Omental fat pad (tissue), 4 donors: ENCODE measurements around the gene SLC43A1. TPM values are rescaled to one million over a fixed set of nuclear protein-coding genes. Genes with fewer than 3 reads are reported as not detected.

ENCODE experiments used
- ATAC-seq: fragments of 150-250 bp; one replicate; pipeline ENCODE4 v1.9.1; 2016; ENCODE audit warnings: mild to moderate bottlenecking, moderate library complexity; ENCODE audit not compliant: low FRiP score
- DNase-seq: peaks from one replicate; pipeline ENCODE4 v3.0.0-alpha.2; 2019; ENCODE audit warnings: low spot score
- CTCF ChIP-seq, 3 donors: fragments of 450-650 bp; IDR thresholded peaks; one replicate each; pipeline ENCODE4 v1.5.1; 2016 to 2017; ENCODE audit warnings: antibody characterized with exemption in 3 of 3, mild to moderate bottlenecking in 3 of 3, moderate library complexity in 2 of 3
- total RNA-seq, 4 donors: library from RNA; depleted of rRNA; stranded (reverse); fragments of >200 nt; gene quantifications; one replicate each; pipeline ENCODE4 v1.1.0, GENCODE V29; 2016

Gene SLC43A1
- total RNA-seq, 4 donors from 2014 or later = 11.5 to 40.4 (median 16.5) TPM

- peak; percentile 82 for DNase-seq
- no peak for TF ChIP-seq CTCF (IDR thresholded peaks at IDR 0.05)
- ATAC-seq = peak; percentile 99
Measured at GRCh38 chr11:57499413-57499982, 16.0 kb downstream of the SLC43A1 start.

- TF ChIP-seq CTCF (IDR thresholded peaks at IDR 0.05) = no peak
- no peak for DNase-seq
- no peak for ATAC-seq
Measured at GRCh38 chr11:57498540-57498939, 17.0 kb downstream of the SLC43A1 start.

- no peak for DNase-seq
- no peak for TF ChIP-seq CTCF (IDR thresholded peaks at IDR 0.05)
- ATAC-seq = no peak
Measured at GRCh38 chr11:57497303-57498247, 17.9 kb downstream of the SLC43A1 start.

GRCh38 chr11:57496109-57496820 is 19.2 kb downstream of the SLC43A1 start:
- no peak for ATAC-seq
- TF ChIP-seq CTCF (IDR thresholded peaks at IDR 0.05) = no peak
- no peak for DNase-seq

- ATAC-seq (peak; percentile 45), DNase-seq (peak; percentile 46)
- peak in 2 of 3 donors; percentile 47 to 52 for TF ChIP-seq CTCF (IDR thresholded peaks at IDR 0.05)
Measured at GRCh38 chr11:57493507-57494503, 21.7 kb downstream of the SLC43A1 start.
